HL-60 (cell line): ENCODE measurements around the gene IFT43.

Experiments
- DNase-seq, 2 experiments: peaks; one replicate each; pipeline ENCODE4 v3.0.0-alpha.2; 2010 to 2020; ENCODE audit warnings: low read depth in 1 of 2, low spot score in 1 of 2
- H3K27ac ChIP-seq: fragments of 250-450 bp; sonication (Bioruptor Pico); replicated peaks from 2 replicates; pipeline ENCODE4 v1.5.1; 2020; ENCODE audit warnings: mild to moderate bottlenecking, moderate library complexity
- H3K27me3 ChIP-seq: fragments of 250-450 bp; sonication (Bioruptor Pico); 2 replicates; pipeline ENCODE4 v1.5.1; 2021; ENCODE audit warnings: mild to moderate bottlenecking, moderate library complexity; ENCODE audit not compliant: insufficient read depth, poor library complexity, severe bottlenecking
- H3K4me3 ChIP-seq: replicated peaks from 2 replicates; pipeline ENCODE4 v1.5.1; 2011; ENCODE audit warnings: mild to moderate bottlenecking, control low read depth, low read length; ENCODE audit not compliant: insufficient read depth
- CTCF ChIP-seq: IDR thresholded peaks from one replicate; pipeline ENCODE4 v1.5.1; 2011; ENCODE audit warnings: low read length, control low read depth, inconsistent platforms; ENCODE audit not compliant: insufficient read depth
- GABPA ChIP-seq: IDR thresholded peaks from 2 replicates; pipeline ENCODE4 v1.6.1; 2012; ENCODE audit warnings: low read depth
- POLR2AphosphoS5 ChIP-seq: IDR thresholded peaks from 2 replicates; pipeline ENCODE4 v1.6.1; 2012; ENCODE audit warnings: low read depth
- REST ChIP-seq: IDR thresholded peaks from 2 replicates; pipeline ENCODE4 v1.6.1; 2012; ENCODE audit warnings: low read depth; ENCODE audit not compliant: insufficient replicate concordance
- SPI1 ChIP-seq: IDR thresholded peaks from 2 replicates; pipeline ENCODE4 v1.6.1; 2012; ENCODE audit warnings: low read depth, mild to moderate bottlenecking, borderline replicate concordance

IFT43 gene

GRCh38 chr14:76050250-76050649 lies 64.7 kb downstream of the IFT43 start:
- TF ChIP-seq GABPA = no peak
- TF ChIP-seq SPI1 = no peak
- TF ChIP-seq POLR2AphosphoS5 = no peak
- no peak for TF ChIP-seq CTCF
- no peak for TF ChIP-seq REST
- DNase-seq = no peak
- Histone ChIP-seq H3K4me3 (no peak overlapping the region), H3K27me3 (no peaks in the 10 kb centered on the region), H3K27ac (no peak overlapping the region)

GRCh38 chr14:76050797-76051392 lies 65.3 kb downstream of the IFT43 start:
- DNase-seq = peak; percentile 6 to 10

More at GRCh38 chr14:76050797-76051392, 65.3 kb downstream of the IFT43 start:
- Histone ChIP-seq H3K27ac (no peak overlapping the region), H3K27me3 (no peaks in the 10 kb centered on the region), H3K4me3 (no peak overlapping the region)
- no peak for TF ChIP-seq CTCF
- TF ChIP-seq REST = no peak
- no peak for TF ChIP-seq GABPA
- TF ChIP-seq POLR2AphosphoS5 = no peak
- TF ChIP-seq SPI1 = no peak
